ENCODE measurements around the gene PSMD6. TPM values are rescaled to one million over a fixed set of nuclear protein-coding genes. Genes with fewer than 3 reads are reported as not detected.

The PSMD6 gene
- total and polyA plus RNA-seq, 2 donors from 2014 or later, result 62.7 to 78.0 TPM

DNA sequence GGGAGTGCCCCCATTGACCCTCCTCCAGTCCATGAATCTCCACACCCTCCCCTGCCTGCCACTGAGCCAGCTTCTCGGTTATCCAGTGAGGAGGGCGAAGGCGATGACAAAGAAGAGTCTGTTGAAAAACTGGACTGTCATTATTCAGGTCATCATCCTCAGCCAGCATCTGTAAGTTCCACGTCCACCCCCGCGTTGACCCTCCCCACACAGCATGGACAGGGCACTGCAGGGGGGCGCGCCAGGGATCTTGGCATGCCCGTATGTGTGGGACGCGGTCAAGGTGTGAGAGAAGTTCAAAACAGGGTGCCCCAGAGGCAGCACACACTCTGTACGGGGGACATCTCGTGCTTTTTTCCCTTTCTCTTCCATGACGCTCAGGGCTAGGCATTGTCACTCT is 33.1 kb downstream of the PSMD6 start:
- DNase-seq, result no peak
- TF ChIP-seq, protein P1, sequence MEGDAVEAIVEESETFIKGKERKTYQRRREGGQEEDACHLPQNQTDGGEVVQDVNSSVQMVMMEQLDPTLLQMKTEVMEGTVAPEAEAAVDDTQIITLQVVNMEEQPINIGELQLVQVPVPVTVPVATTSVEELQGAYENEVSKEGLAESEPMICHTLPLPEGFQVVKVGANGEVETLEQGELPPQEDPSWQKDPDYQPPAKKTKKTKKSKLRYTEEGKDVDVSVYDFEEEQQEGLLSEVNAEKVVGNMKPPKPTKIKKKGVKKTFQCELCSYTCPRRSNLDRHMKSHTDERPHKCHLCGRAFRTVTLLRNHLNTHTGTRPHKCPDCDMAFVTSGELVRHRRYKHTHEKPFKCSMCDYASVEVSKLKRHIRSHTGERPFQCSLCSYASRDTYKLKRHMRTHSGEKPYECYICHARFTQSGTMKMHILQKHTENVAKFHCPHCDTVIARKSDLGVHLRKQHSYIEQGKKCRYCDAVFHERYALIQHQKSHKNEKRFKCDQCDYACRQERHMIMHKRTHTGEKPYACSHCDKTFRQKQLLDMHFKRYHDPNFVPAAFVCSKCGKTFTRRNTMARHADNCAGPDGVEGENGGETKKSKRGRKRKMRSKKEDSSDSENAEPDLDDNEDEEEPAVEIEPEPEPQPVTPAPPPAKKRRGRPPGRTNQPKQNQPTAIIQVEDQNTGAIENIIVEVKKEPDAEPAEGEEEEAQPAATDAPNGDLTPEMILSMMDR (IDR thresholded peaks at IDR 0.05; ENCODE audit: borderline replicate concordance, extremely low read depth, insufficient read depth), result no peak
- Histone ChIP-seq H3K9me3 (ENCODE audit: control insufficient read depth in 2 of 3, insufficient read depth in 1 of 3, low read length in 3 of 3) (no peaks in the 10 kb centered on the region), H3K9ac (ENCODE audit: low read length in 3 of 3) (no peak overlapping the region), H3K27me3 (ENCODE audit: control insufficient read depth, insufficient read depth, low read length) (no peaks in the 10 kb centered on the region), H3K4me1 (ENCODE audit: control insufficient read depth in 2 of 3, insufficient read depth in 2 of 3, low read depth in 1 of 3, low read length in 3 of 3) (no peaks in the 10 kb centered on the region), H3K36me3 (ENCODE audit: control insufficient read depth in 2 of 3, insufficient read depth in 3 of 3, low read length in 3 of 3) (peaks cover 14 to 55% (median 29%) of the 10 kb centered on the region in 3 donors), H3K27ac (ENCODE audit: low read depth in 2 of 2, low read length in 2 of 2) (no peak overlapping the region), H3K4me3 (ENCODE audit: low read length in 3 of 3) (no peak overlapping the region)
- intact Hi-C loops (cut with DNase I), result no loop called here
- FAIRE-seq, result no peak

DNA sequence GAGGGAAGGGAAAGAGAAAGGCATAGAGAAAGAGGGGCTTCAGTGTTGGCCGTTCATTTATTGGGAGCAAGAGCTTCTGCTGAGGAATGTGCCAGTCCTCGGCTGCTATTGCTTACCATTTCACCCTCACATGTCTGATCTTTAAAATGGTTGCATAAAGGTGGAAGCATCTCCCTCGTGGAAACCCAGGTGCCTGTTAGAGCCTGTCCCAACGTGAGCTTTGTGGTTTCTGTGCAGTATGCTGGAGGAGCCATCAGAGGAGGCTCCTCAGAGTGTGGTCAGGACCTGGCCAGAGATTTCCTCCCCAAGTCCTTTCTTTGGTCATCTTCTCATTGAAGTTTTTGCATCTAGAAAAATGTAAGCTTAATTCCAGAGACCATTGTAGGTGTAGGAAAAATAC is 34.4 kb downstream of the PSMD6 start:
- H3K27me3 ChIP-seq (ENCODE audit: control insufficient read depth, insufficient read depth, low read length), result no peaks in the 10 kb centered on the region
- TF ChIP-seq, protein P1 (IDR thresholded peaks at IDR 0.05; ENCODE audit: borderline replicate concordance, extremely low read depth, insufficient read depth), result no peak
- no peak overlapping the region for H3K9ac ChIP-seq (ENCODE audit: low read length in 3 of 3)
- peaks cover 14 to 46% (median 34%) of the 10 kb centered on the region in 3 donors for H3K36me3 ChIP-seq (ENCODE audit: control insufficient read depth in 2 of 3, insufficient read depth in 3 of 3, low read length in 3 of 3)
- no peak for DNase-seq
- no peaks in the 10 kb centered on the region for H3K9me3 ChIP-seq (ENCODE audit: control insufficient read depth in 2 of 3, insufficient read depth in 1 of 3, low read length in 3 of 3)
- no peak overlapping the region for H3K27ac ChIP-seq (ENCODE audit: low read depth in 2 of 2, low read length in 2 of 2)
- intact Hi-C loops (cut with DNase I), result no loop called here
- no peak overlapping the region for H3K4me3 ChIP-seq (ENCODE audit: low read length in 3 of 3)
- no peak for FAIRE-seq
- H3K4me1 ChIP-seq (ENCODE audit: control insufficient read depth in 2 of 3, insufficient read depth in 2 of 3, low read depth in 1 of 3, low read length in 3 of 3), result no peaks in the 10 kb centered on the region

DNA sequence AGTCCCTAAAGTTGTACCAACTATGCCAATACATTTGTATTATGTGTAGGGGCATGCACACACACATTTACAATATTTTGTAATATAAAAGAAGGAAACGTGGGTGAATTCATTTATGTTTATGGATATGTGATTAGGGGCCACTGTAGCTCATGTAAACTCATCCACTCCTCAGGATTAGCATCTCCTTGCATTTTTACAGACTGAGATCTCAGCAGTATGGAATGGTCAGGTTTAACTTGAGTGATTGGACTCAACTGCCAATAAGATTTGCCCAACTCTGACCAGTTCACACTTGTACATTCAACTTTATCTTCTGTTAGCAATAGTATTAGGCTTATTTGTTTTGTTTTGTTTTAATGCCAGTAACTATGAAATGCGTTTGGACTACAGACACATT is 36.5 kb downstream of the PSMD6 start:
- H3K27ac ChIP-seq (ENCODE audit: low read depth in 2 of 2, low read length in 2 of 2), result no peak overlapping the region
- TF ChIP-seq, protein P1 (IDR thresholded peaks at IDR 0.05; ENCODE audit: borderline replicate concordance, extremely low read depth, insufficient read depth), result no peak
- FAIRE-seq (no peak), DNase-seq (no peak)
- H3K4me3 ChIP-seq (ENCODE audit: low read length in 3 of 3), result no peak overlapping the region
- H3K4me1 ChIP-seq (ENCODE audit: control insufficient read depth in 2 of 3, insufficient read depth in 2 of 3, low read depth in 1 of 3, low read length in 3 of 3), result no peaks in the 10 kb centered on the region
- no peaks in the 10 kb centered on the region for H3K9me3 ChIP-seq (ENCODE audit: control insufficient read depth in 2 of 3, insufficient read depth in 1 of 3, low read length in 3 of 3)
- peaks cover 9 to 48% (median 33%) of the 10 kb centered on the region in 3 donors for H3K36me3 ChIP-seq (ENCODE audit: control insufficient read depth in 2 of 3, insufficient read depth in 3 of 3, low read length in 3 of 3)
- intact Hi-C loops (cut with DNase I), result no loop called here
- no peak overlapping the region for H3K9ac ChIP-seq (ENCODE audit: low read length in 3 of 3)
- no peaks in the 10 kb centered on the region for H3K27me3 ChIP-seq (ENCODE audit: control insufficient read depth, insufficient read depth, low read length)

DNA sequence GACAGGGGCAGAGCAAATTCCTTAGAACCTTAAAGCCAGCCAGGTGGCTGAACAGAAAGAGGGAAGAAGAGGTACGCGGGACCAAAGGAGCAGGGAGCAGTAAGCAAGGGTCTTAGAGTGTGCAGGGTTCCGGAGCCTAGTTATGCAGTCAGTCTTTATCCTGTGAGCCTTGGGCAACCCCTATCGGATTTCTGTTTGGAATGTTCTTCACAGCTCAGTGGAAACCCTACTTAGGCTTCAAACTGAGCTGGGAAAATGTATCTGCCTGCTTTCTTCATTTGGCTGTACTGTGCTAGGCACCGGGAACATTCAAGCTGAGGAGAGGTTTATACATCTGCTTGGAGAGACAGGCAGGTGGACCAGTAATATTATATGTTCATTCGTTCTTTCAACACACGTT is 37.1 kb downstream of the PSMD6 start:
- H3K27ac ChIP-seq (ENCODE audit: low read depth in 2 of 2, low read length in 2 of 2), result no peak overlapping the region
- DNase-seq, result peak in 3 of 5 donors; percentile 60 to 86 (median 84)
- no peaks in the 10 kb centered on the region for H3K4me1 ChIP-seq (ENCODE audit: control insufficient read depth in 2 of 3, insufficient read depth in 2 of 3, low read depth in 1 of 3, low read length in 3 of 3)
- peaks cover 9 to 47% (median 33%) of the 10 kb centered on the region in 3 donors for H3K36me3 ChIP-seq (ENCODE audit: control insufficient read depth in 2 of 3, insufficient read depth in 3 of 3, low read length in 3 of 3)
- no peaks in the 10 kb centered on the region for H3K27me3 ChIP-seq (ENCODE audit: control insufficient read depth, insufficient read depth, low read length)
- intact Hi-C loops (cut with DNase I), result no loop called here
- TF ChIP-seq, protein P1 (IDR thresholded peaks at IDR 0.05; ENCODE audit: borderline replicate concordance, extremely low read depth, insufficient read depth), result no peak
- H3K9me3 ChIP-seq (ENCODE audit: control insufficient read depth in 2 of 3, insufficient read depth in 1 of 3, low read length in 3 of 3), result no peaks in the 10 kb centered on the region
- no peak overlapping the region for H3K4me3 ChIP-seq (ENCODE audit: low read length in 3 of 3)
- H3K9ac ChIP-seq (ENCODE audit: low read length in 3 of 3), result no peak overlapping the region
- no peak for FAIRE-seq
